Lower lobe of right lung (tissue), 2 donors: ENCODE results near the gene LAMA4. TPM values are rescaled to one million over a fixed set of nuclear protein-coding genes. Genes with fewer than 3 reads are reported as not detected.

ENCODE experiments used
- ATAC-seq, 2 donors: fragments of 200-7000 bp; cut with Tn5 transposase; one replicate each; pipeline ENCODE4 v1.9.1; 2020 to 2022; ENCODE audit warnings: mild to moderate bottlenecking in 2 of 2, moderate library complexity in 2 of 2
- DNase-seq: peaks from one replicate; pipeline ENCODE4 v3.0.0-alpha.2; 2020
- H3K27ac ChIP-seq: fragments of 200-600 bp; one replicate; pipeline ENCODE4 v1.8.0; 2022
- H3K27me3 ChIP-seq: fragments of 200-600 bp; one replicate; pipeline ENCODE4 v1.8.0; 2022; ENCODE audit warnings: low read depth
- H3K36me3 ChIP-seq: fragments of 200-600 bp; one replicate; pipeline ENCODE4 v1.8.0; 2022; ENCODE audit warnings: mild to moderate bottlenecking
- H3K4me1 ChIP-seq: fragments of 200-600 bp; one replicate; pipeline ENCODE4 v1.8.0; 2022
- H3K4me3 ChIP-seq: fragments of 200-600 bp; one replicate; pipeline ENCODE4 v1.8.0; 2022; ENCODE audit warnings: mild to moderate bottlenecking
- H3K9me3 ChIP-seq: fragments of 200-600 bp; one replicate; pipeline ENCODE4 v1.8.0; 2022
- CTCF ChIP-seq: fragments of 200-600 bp; IDR thresholded peaks from one replicate; pipeline ENCODE4 v1.8.0; 2022; ENCODE audit warnings: antibody characterized with exemption, mild to moderate bottlenecking
- intact Hi-C: fragments of 100-400 bp; cut with DNase I; formaldehyde crosslinking; loops from one replicate; pipeline ENCODE4 v1.11.0; 2022
- total RNA-seq: library from RNA; stranded (reverse); fragmentation: NEBNext Ultra II Directional; extraction: Animal tissue kit (Norgen Biotek cat#: 25700); gene quantifications from one replicate; pipeline ENCODE4 v1.2.1, GENCODE V29; 2021
- donor health status: DM: no; HTN: yes; CAD: no; lungs with severe emphysema.

The LAMA4 gene
- total RNA-seq, 1 donor from 2014 or later: 91.2 TPM

- Histone ChIP-seq H3K9me3 (no peaks in the 10 kb centered on the region), H3K4me1 (no peaks in the 10 kb centered on the region), H3K27ac (no peak overlapping the region), H3K4me3 (no peak overlapping the region), H3K36me3 (peaks cover 27% of the 10 kb centered on the region), H3K27me3 (no peaks in the 10 kb centered on the region)
- ATAC-seq: no peak
- no peak for TF ChIP-seq CTCF
- intact Hi-C loops: no loop called here
- no peak for DNase-seq
Observed at GRCh38 chr6:112178846-112179245, 75.5 kb downstream of the LAMA4 start.

DNA sequence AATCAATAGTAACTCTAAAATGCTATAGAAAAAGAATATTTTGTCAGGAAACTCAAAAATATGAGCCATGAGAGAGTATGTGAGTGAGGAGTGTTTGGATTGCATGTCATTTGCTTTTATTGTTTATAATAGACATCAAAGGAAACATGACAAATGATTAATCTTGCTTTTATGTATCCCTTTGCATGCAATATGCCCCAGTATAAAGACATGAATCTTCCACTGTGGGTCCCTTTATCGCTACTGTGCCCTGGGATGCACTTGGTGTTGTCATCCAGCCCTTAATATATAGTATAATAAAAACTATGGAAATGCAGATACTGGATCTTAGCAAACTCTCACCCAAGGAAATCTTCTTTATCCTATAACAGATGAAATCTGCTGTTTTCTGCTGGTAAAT, 77.3 kb downstream of the LAMA4 start:
- Histone ChIP-seq H3K27ac (no peak overlapping the region), H3K27me3 (no peaks in the 10 kb centered on the region), H3K9me3 (no peaks in the 10 kb centered on the region), H3K4me3 (no peak overlapping the region), H3K36me3 (peaks cover 44% of the 10 kb centered on the region), H3K4me1 (no peaks in the 10 kb centered on the region)
- ATAC-seq: no peak
- intact Hi-C loops: no loop called here
- DNase-seq: no peak
- TF ChIP-seq CTCF: no peak

DNA sequence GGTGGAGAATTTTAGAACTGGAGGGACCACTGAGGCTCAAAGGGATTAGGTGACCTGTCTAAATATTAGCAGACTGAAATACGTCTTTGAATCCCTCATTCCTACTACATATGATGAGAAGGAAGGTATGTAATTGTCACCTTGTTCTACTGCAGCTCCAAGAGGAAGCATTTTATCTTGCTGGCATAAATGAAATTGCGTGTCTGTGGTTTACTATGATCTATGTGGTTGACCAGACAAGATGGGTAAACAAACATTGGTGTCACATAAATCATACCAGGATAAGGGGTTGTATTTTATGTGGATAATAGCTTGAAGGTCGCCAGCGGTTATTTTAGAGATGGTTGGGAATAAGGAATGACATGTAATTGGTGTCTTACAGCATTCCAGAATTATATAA, 78.2 kb downstream of the LAMA4 start:
- Histone ChIP-seq H3K27ac (no peak overlapping the region), H3K27me3 (no peaks in the 10 kb centered on the region), H3K36me3 (peaks cover 53% of the 10 kb centered on the region), H3K4me1 (no peaks in the 10 kb centered on the region), H3K4me3 (no peak overlapping the region), H3K9me3 (no peaks in the 10 kb centered on the region)
- no peak for TF ChIP-seq CTCF
- ATAC-seq (no peak), DNase-seq (no peak)
- intact Hi-C loops: no loop called here

GRCh38 chr6:112173221-112173804, 81.1 kb downstream of the LAMA4 start:
- ATAC-seq (no peak), DNase-seq (no peak)
- no peak overlapping the region for H3K27ac ChIP-seq
- H3K9me3 ChIP-seq: no peaks in the 10 kb centered on the region
- no peak overlapping the region for H3K4me3 ChIP-seq
- no peak for TF ChIP-seq CTCF
- intact Hi-C loops: no loop called here
- no peaks in the 10 kb centered on the region for H3K27me3 ChIP-seq
- H3K36me3 ChIP-seq: peaks cover 80% of the 10 kb centered on the region
- no peaks in the 10 kb centered on the region for H3K4me1 ChIP-seq

GRCh38 chr6:112172540-112172939, 81.8 kb downstream of the LAMA4 start:
- no peaks in the 10 kb centered on the region for H3K27me3 ChIP-seq
- H3K9me3 ChIP-seq: no peaks in the 10 kb centered on the region
- no peak overlapping the region for H3K27ac ChIP-seq
- ATAC-seq (no peak), DNase-seq (no peak)
- intact Hi-C loops: no loop called here
- H3K4me1 ChIP-seq: no peaks in the 10 kb centered on the region
- peaks cover 81% of the 10 kb centered on the region for H3K36me3 ChIP-seq
- no peak for TF ChIP-seq CTCF
- no peak overlapping the region for H3K4me3 ChIP-seq

DNA sequence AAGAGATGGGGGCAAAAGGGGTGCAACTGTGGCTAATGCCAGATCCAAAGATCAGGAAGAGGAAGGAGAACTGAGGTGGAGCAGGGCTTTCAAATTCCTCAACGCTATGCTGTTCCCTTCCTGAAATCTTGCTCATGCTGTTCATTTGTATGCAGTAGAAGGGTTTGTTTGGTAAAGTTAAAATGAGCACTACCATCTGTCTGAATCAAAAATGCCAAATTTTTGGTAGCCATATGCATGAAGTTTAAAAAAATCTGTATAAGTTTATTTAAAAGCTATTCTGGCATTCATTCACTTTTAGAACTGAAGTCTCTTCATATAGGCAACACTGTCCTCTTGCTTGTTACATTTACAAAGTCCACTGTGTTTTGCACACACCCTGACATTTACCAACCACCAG, 84.8 kb downstream of the LAMA4 start:
- no peak overlapping the region for H3K27ac ChIP-seq
- ATAC-seq (no peak), DNase-seq (no peak)
- no peak overlapping the region for H3K4me3 ChIP-seq
- intact Hi-C loops: no loop called here
- no peaks in the 10 kb centered on the region for H3K4me1 ChIP-seq
- no peaks in the 10 kb centered on the region for H3K9me3 ChIP-seq
- H3K36me3 ChIP-seq: peaks cover 83% of the 10 kb centered on the region
- TF ChIP-seq CTCF: no peak
- no peaks in the 10 kb centered on the region for H3K27me3 ChIP-seq
